ENCODE data around the gene CYP27B1. TPM values are rescaled to one million over a fixed set of nuclear protein-coding genes. Genes with fewer than 3 reads are reported as not detected.

The CYP27B1 gene
- total and polyA plus RNA-seq, 11 donors, result 0.11 to 0.77 (median 0.19) TPM; not detected in 4

DNA sequence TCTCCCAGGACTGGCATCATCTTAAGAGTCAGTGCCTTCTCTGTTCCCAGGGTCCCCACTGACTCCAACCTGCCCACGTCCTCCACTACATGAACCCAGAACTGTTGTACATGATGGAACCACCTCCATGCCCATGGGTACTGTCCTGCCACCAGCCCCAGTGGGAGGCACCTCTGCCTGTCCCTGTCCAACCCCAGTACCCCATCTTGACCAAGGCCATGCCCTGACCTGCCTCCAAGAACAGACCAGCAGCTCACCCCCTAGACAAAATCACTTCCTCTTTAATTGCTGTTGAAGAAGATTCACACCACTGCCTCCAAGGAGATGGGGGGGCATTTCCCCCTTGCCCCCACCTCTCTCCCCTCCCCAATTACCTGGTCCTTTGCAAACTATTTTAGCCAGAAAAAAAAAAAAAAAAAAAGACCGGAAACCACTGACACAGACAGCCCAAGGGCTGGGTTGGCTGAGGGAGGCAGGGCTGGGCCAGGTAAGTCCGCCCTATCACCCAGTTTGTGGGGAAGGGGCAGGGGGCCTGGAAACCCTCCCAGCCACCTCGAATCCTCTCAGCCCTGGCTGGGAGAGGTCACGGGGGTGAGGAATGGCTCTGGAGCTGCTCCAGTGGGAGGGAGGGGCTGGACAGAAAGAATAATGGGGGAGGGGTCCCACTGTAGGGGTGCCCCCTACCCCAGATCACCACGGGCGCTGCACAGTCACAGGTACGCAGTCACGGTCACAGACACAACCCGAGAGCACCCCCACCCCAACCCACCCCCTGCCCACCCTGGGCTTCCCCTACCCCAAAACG is 41.7 kb downstream of the CYP27B1 start:
- Histone ChIP-seq H3K4me3 (no peak overlapping the region), H3K27me3 (peaks cover 0 to 20% (median 0%) of the 10 kb centered on the region in 9 donors), H3K27ac (no peak overlapping the region), H3K36me3 (peaks cover 0 to 51% (median 18%) of the 10 kb centered on the region in 9 donors), H3K9me3 (no peaks in the 10 kb centered on the region), H3K4me1 (peaks cover 0 to 29% (median 9%) of the 10 kb centered on the region in 12 donors)
- ATAC-seq, result no peak
- intact Hi-C loops (cut with DNase I), result no loop called here
- peak in 2 of 5 donors; percentile 7 to 16 for DNase-seq
- 54 to 64% (median 59%) methylated on average over 7 to 11 of the region's 11 CpGs for WGBS, 4 donors
- TF ChIP-seq, protein P1, sequence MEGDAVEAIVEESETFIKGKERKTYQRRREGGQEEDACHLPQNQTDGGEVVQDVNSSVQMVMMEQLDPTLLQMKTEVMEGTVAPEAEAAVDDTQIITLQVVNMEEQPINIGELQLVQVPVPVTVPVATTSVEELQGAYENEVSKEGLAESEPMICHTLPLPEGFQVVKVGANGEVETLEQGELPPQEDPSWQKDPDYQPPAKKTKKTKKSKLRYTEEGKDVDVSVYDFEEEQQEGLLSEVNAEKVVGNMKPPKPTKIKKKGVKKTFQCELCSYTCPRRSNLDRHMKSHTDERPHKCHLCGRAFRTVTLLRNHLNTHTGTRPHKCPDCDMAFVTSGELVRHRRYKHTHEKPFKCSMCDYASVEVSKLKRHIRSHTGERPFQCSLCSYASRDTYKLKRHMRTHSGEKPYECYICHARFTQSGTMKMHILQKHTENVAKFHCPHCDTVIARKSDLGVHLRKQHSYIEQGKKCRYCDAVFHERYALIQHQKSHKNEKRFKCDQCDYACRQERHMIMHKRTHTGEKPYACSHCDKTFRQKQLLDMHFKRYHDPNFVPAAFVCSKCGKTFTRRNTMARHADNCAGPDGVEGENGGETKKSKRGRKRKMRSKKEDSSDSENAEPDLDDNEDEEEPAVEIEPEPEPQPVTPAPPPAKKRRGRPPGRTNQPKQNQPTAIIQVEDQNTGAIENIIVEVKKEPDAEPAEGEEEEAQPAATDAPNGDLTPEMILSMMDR (IDR thresholded peaks at IDR 0.05), result no peak

DNA sequence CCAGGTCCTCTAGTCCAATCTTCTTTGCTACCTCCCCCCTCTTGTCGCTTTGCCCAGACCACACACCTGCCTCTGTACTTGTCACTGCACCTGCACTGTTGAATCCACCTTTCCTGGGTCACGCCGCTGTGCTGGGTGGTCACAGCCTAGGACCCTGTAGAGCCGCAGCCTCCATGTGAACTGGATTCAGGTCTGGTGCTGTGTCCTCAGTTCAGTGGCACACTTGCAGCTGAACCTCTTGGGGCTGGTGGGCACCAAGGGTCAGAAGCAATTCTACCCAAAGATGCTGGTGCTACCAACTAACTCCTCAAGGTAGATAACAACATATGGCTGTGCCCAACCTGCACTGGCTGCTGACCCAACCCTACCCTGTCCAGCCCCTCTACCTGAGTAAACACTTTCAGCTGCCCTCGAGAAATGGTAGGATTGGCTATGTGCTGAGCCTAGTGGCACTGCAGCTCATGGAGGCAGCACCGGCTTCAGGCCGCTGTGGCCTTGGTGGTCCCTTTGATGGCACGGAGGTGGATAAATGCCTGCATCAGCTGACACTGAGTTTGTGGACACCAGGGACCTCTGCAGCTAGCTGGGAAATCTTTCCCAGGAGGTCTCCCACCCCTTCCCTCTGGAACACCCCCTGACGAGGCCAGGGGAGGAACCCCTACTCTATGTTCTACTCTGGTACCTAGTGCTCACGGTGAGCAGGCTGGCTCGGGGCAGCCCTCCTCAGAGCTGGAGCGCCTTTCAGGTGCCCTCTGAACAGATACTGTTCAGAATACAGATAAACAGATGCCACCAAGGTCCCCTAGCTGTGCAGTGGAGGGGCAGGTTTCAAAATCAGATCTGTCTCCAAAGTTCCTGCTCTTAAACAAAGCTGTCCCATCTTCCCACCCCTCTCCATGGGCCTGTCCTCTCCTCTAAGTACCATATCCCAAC is 42.6 kb downstream of the CYP27B1 start:
- Histone ChIP-seq H3K27me3 (peaks cover 0 to 20% (median 0%) of the 10 kb centered on the region in 9 donors), H3K9me3 (no peaks in the 10 kb centered on the region), H3K36me3 (peaks cover 0 to 53% (median 27%) of the 10 kb centered on the region in 9 donors), H3K27ac (no peak overlapping the region), H3K4me1 (peaks cover 0 to 29% (median 9%) of the 10 kb centered on the region in 12 donors), H3K4me3 (no peak overlapping the region)
- TF ChIP-seq, protein P1 (IDR thresholded peaks at IDR 0.05), result no peak
- TF ChIP-seq POLR2A (IDR thresholded peaks at IDR 0.05), result no peak
- WGBS, 4 donors, result 78 to 86% (median 78%) methylated on average over 12 of the region's 12 CpGs
- no peak for ATAC-seq
- intact Hi-C loops (cut with DNase I), result no loop called here
- peak in 2 of 5 donors; percentile 4 to 8 for DNase-seq

DNA sequence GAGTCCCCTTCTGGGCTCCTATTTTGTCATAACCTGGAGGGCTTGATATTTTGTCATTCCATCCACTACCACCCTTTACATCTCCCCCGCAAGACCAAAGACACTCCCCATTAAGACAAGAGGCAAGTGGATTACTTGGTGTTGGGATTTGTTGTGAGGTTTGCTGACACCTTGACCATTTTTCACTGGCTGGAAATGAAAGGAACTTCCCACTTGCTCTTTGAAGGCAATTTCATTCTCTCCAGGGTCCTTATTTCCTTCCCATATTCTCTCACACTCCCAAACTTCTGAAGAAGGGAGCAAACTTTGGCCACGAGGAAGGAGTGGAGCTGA is 43.3 kb downstream of the CYP27B1 start:
- TF ChIP-seq POLR2A (IDR thresholded peaks at IDR 0.05), result no peak
- TF ChIP-seq, protein P1 (IDR thresholded peaks at IDR 0.05), result no peak
- ATAC-seq, result no peak
- intact Hi-C loops (cut with DNase I), result no loop called here
- peaks cover 0 to 29% (median 9%) of the 10 kb centered on the region in 12 donors for H3K4me1 ChIP-seq
- peaks cover 0 to 20% (median 0%) of the 10 kb centered on the region in 9 donors for H3K27me3 ChIP-seq
- no peak for DNase-seq
- no peak overlapping the region for H3K4me3 ChIP-seq
- H3K36me3 ChIP-seq, result peaks cover 0 to 60% (median 34%) of the 10 kb centered on the region in 9 donors
- H3K9me3 ChIP-seq, result no peaks in the 10 kb centered on the region
- H3K27ac ChIP-seq, result no peak overlapping the region
- WGBS, 4 donors, result 56 to 76% (median 68%) methylated on average over 2 of the region's 2 CpGs
